Measurements from ENCODE around the gene HSP90B1.
A peak's percentile ranks its signal among the peaks of the same experiment; 100 is the strongest.

HSP90B1 gene

DNA sequence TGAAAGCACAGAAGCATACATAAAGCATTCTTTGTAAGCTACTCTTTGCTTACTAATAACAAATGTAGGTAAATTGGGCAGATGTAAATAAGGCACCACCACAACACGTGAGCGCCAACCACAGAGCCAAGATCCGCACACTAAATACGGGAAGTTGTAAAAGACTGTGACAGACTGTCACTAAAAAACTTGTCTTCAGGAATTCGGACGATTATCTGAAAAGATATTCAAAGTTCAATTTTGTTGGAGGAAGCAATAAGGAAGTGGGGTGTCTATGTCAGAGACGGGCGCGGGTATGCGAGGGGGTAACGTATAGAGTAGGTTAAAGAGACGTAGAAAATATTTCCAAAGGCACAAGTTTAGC lies 1.5 kb upstream of the HSP90B1 start:
- DNase-seq (ENCODE audit: low read depth) = no peak
- H3K4me3 ChIP-seq (ENCODE audit: low read depth, low read length) = peak overlapping the region; percentile 55

GRCh38 chr12:103929046-103929783 lies 995 bp upstream of the HSP90B1 start:
- DNase-seq (ENCODE audit: low read depth) = peak; percentile 75
- H3K4me3 ChIP-seq (ENCODE audit: low read depth, low read length) = peak overlapping the region; percentile 55

- DNase-seq (ENCODE audit: low read depth) = no peak
Observed at GRCh38 chr12:103929784-103930033, 501 bp upstream of the HSP90B1 start.

GRCh38 chr12:103930787-103931735 lies 851 bp downstream of the HSP90B1 start:
- peak overlapping the region; percentile 94 for H3K4me3 ChIP-seq (ENCODE audit: low read depth, low read length)
- no peak for DNase-seq (ENCODE audit: low read depth)

More at GRCh38 chr12:103929784-103930033, 501 bp upstream of the HSP90B1 start:
- peak overlapping the region; percentile 55 for H3K4me3 ChIP-seq (ENCODE audit: low read depth, low read length)

GRCh38 chr12:103933237-103933636 lies 3.0 kb downstream of the HSP90B1 start:
- no peak overlapping the region for H3K4me3 ChIP-seq (ENCODE audit: low read depth, low read length)
- no peak for DNase-seq (ENCODE audit: low read depth)

DNA sequence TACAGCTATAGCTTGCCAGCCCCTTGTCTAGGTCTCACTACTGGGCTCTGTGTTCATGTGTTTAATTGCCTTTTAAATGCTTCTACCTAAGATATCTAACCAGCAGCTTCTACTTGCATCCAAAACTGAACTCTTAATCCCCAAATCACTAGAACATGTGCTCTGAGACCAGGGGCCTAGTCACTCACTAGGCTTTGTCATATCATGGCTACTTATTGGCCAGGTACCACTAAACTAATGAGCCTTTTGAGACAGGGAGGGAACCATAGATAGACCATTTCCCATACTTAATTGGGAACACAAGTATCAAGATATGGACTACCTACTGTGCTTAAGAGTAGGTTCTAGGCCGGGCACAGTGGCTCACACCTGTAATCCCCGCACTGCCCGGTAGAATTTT lies 6.5 kb downstream of the HSP90B1 start:
- no peak for DNase-seq (ENCODE audit: low read depth)
- no peak overlapping the region for H3K4me3 ChIP-seq (ENCODE audit: low read depth, low read length)

DNA sequence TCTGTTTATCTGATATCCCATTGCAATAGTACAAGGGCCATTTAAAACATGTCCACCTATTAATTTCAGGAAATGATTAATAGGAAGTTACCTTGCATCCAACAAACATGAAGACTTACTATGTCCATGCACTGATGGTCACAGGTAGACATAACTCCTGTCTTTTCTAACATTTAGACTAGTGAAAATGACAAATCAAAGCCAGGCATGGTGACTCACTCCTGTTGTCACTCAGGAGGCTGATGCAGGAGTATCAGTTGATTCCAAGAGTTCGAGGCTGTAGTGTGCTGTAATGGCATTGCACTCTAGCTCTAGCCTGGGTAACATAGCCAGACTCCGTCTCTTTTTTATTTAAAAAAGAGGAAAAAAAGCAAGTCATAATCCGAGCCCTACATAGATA lies 14.8 kb downstream of the HSP90B1 start:
- H3K4me3 ChIP-seq (ENCODE audit: low read depth, low read length) = no peak overlapping the region
- DNase-seq (ENCODE audit: low read depth) = no peak

GRCh38 chr12:103947871-103948555 lies 17.8 kb downstream of the HSP90B1 start:
- no peak for DNase-seq (ENCODE audit: low read depth)
- H3K4me3 ChIP-seq (ENCODE audit: low read depth, low read length) = no peak overlapping the region

DNA sequence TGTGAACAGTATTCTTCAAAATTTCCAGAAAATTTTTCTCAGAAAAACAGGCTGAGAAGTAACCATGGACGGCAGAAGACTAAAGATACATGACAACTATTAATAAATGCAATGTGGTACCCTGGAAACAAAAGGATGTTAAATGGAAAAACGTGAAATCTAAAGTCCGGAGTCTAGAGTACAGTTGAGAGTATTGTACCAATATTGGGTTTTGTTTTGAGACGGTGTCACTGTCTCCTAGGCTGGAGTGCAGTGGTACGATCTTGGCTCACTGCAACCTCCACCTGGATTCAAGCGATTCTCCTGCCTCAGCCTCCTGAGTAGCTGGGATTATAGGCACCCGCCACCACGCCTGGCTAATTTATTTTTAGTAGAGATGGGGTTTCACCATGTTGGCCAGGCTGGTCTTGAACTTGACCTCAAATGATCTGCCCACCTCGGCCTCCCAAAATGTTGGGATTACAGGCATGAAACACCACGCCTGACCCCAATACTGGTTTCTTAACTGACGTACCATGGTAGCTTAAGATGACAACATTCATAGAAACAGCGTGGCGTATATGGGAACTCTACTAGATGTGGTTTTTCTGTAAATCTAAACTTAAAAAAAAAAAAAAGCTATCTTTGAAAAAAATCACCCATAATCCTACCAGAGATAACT lies 18.7 kb downstream of the HSP90B1 start:
- no peak overlapping the region for H3K4me3 ChIP-seq (ENCODE audit: low read depth, low read length)
- DNase-seq (ENCODE audit: low read depth) = no peak

- no peak overlapping the region for H3K4me3 ChIP-seq (ENCODE audit: low read depth, low read length)
Observed at GRCh38 chr12:103952497-103952896, 22.3 kb downstream of the HSP90B1 start.

DNA sequence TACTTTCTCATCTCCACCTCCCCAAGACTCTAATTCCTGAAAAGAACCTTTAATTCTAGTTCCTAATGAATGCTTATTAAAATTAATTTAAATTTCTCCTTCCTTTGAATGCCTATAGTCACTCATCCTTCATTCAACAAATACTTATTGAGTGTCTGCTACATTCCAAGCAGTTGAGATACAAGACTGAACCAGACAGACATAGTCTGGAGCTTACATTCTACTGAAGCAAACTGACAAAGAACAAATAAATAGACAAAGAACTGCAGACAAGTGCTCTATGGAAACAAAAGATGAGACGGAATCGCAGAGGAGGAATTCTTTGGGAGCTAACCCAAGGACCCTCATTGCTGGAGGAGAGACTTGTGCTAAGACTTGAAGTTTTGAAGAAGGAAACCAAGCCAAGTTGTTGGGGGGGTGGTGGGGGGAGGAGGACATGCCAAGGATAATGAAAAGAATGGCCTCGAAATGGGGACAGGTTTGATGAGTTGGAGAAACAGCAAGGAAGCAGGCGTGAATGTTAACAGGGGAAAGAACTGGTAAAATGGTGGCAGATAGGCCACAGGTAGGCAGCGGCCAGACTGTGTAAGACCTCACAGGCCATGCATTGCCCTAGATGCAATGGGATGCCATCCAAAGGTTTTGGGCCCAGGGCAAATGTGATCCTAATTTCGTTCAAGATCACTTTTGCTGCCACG lies 25.8 kb downstream of the HSP90B1 start:
- H3K4me3 ChIP-seq (ENCODE audit: low read depth, low read length) = peak overlapping the region; percentile 87
- DNase-seq (ENCODE audit: low read depth) = no peak

More at GRCh38 chr12:103952497-103952896, 22.3 kb downstream of the HSP90B1 start:
- no peak for DNase-seq (ENCODE audit: low read depth)

GRCh38 chr12:103956509-103957027 lies 26.4 kb downstream of the HSP90B1 start:
- H3K4me3 ChIP-seq (ENCODE audit: low read depth, low read length) = peak overlapping the region; percentile 87
- DNase-seq (ENCODE audit: low read depth) = no peak

GRCh38 chr12:103957865-103958388 lies 27.7 kb downstream of the HSP90B1 start:
- DNase-seq (ENCODE audit: low read depth) = no peak
- H3K4me3 ChIP-seq (ENCODE audit: low read depth, low read length) = peak overlapping the region; percentile 87

- no peak overlapping the region for H3K4me3 ChIP-seq (ENCODE audit: low read depth, low read length)
- no peak for DNase-seq (ENCODE audit: low read depth)
Observed at GRCh38 chr12:103958621-103959020, 28.4 kb downstream of the HSP90B1 start.

GRCh38 chr12:103960616-103961227 lies 30.5 kb downstream of the HSP90B1 start:
- H3K4me3 ChIP-seq (ENCODE audit: low read depth, low read length) = no peak overlapping the region
- DNase-seq (ENCODE audit: low read depth) = no peak

- H3K4me3 ChIP-seq (ENCODE audit: low read depth, low read length) = no peak overlapping the region
- DNase-seq (ENCODE audit: low read depth) = no peak
Observed at GRCh38 chr12:103962493-103962892, 32.3 kb downstream of the HSP90B1 start.

GRCh38 chr12:103964805-103965204 lies 34.6 kb downstream of the HSP90B1 start:
- no peak for DNase-seq (ENCODE audit: low read depth)
- peak overlapping the region; percentile 98 for H3K4me3 ChIP-seq (ENCODE audit: low read depth, low read length)

DNA sequence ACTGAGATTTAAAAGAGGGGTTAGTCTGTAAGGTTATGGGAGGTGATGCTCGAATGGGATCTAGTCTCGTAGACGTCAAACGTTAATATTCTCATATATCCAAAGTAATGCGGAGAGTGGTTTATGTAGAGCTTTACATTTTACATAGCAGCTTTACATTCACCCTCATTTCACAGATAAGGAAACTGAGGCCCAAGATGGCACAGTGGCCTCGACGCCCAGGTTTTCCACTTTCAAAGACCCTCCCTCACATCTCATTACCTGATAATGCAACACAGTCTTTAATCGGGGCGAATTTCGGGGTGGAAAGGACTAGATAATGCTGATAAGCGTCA lies 35.0 kb downstream of the HSP90B1 start:
- DNase-seq (ENCODE audit: low read depth) = no peak
- peak overlapping the region; percentile 98 for H3K4me3 ChIP-seq (ENCODE audit: low read depth, low read length)
